ENCODE results near the gene GOLGA6L24.
"Not testable (repeated sequence)": the region's sequence is repeated elsewhere in the genome, so short reads cannot be mapped to it uniquely, and the experiment has no call there.

The GOLGA6L24 gene

DNA sequence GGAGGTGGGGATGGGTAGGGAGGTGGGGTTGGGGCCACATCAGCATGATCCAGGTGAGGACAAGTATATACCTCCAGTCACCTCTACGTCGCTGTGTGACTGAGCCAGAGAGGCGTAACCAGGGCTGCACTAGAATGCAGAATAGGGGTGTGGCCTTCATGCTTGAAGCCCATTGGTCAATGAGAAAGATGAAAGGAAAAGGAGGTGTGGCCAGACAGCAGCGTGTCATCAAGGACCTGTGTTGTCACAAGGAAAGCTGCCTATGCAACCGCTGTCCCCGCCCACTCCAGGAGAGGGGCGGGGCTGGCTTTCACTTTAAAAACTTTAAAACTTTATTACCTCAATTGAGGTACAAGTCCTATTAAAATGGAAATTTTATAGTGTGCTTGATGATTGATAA is at the start of gene GOLGA6L24:
TSS of gene GOLGA6L24 (minus strand) at position 101 of the 400 bp plus-strand sequence. CDS start at position 40, 61 bp downstream.
- not testable (repeated sequence) for DNase-seq (ENCODE audit: extremely low read depth, insufficient read length); H3K36me3 ChIP-seq (ENCODE audit: control insufficient read depth, insufficient read depth, low read length); H3K4me3 ChIP-seq (replicated peaks; ENCODE audit: low read depth, low read length); H3K27me3 ChIP-seq (replicated peaks; ENCODE audit: control insufficient read depth, insufficient read depth, low read length)

DNA sequence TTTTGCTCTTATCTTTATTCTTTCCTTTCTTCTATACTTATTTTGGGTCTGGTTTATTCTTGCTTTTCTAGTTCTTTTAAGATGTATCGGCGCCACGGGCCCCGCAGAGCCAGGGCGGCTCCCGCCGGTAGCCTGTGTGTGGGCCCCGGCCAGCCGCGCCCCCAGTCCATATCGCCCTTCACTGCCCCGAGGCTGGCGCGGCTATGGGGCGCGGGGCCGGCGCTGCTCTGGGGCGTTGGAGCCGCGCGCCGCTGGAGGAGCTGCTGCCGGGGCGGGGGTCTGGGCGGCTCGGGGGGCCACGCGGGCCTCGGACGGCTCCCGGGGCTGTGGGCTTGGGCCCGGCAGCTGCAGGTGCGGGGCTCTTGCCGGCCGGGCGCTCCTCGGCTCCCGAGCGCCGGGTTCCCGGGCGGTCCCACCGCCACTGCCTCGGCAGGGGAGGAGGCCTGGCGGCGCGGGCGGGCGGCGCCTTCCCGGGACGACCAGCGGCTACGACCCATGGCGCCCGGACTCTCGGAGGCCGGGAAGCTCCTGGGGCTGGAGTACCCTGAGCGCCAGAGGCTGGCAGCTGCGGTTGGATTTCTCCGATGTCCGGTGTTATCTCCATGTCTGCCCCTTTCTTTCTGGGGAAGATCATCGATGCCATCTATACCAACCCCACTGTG is 45.0 kb upstream of the GOLGA6L24 start:
- not testable (repeated sequence) for H3K4me3 ChIP-seq (replicated peaks; ENCODE audit: low read depth, low read length); H3K36me3 ChIP-seq (ENCODE audit: control insufficient read depth, insufficient read depth, low read length); H3K27me3 ChIP-seq (replicated peaks; ENCODE audit: control insufficient read depth, insufficient read depth, low read length); DNase-seq (ENCODE audit: extremely low read depth, insufficient read length)

DNA sequence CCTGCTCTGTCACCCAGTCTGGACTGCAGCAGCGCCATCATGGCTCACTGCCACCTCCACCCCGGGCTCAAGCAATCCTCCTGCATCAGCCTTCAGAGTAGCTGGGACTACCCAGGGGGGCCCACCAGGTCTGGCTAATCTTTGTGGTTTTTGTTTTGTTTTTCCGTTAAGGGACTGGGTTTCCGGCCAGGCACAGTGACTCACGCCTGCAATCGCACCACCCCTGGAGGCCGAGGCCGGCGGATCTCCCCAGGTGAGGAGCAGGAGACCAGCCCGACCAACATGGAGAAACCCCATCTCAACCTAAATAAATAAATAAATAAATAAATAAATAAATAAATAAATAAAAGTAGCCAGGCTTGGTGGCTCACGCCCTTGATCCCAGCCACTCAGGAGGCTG is 38.1 kb upstream of the GOLGA6L24 start:
- H3K4me3 ChIP-seq (replicated peaks; ENCODE audit: low read depth, low read length); DNase-seq (ENCODE audit: extremely low read depth, insufficient read length); H3K27me3 ChIP-seq (replicated peaks; ENCODE audit: control insufficient read depth, insufficient read depth, low read length); H3K36me3 ChIP-seq (ENCODE audit: control insufficient read depth, insufficient read depth, low read length): not testable (repeated sequence)

DNA sequence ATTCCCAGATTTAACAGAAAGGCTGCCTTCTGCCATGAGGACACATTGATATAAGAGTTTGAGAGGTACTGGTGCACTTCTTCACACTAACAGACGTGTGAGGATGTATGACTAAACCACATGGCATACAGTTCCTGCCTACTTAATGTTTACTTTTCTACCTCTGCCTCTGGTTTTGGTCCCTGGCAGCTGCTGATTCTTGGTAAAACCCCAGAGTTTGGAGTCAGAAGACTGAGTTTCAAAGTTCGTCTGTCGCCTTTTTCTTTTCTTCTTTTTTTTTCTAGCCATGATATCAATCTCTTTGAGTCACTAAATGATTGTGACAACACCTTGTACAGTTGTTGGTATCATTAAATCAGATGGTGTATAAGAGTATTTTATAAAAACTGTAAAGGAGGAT is 22.2 kb upstream of the GOLGA6L24 start:
- DNase-seq (ENCODE audit: extremely low read depth, insufficient read length); H3K36me3 ChIP-seq (ENCODE audit: control insufficient read depth, insufficient read depth, low read length); H3K27me3 ChIP-seq (replicated peaks; ENCODE audit: control insufficient read depth, insufficient read depth, low read length); H3K4me3 ChIP-seq (replicated peaks; ENCODE audit: low read depth, low read length): not testable (repeated sequence)

DNA sequence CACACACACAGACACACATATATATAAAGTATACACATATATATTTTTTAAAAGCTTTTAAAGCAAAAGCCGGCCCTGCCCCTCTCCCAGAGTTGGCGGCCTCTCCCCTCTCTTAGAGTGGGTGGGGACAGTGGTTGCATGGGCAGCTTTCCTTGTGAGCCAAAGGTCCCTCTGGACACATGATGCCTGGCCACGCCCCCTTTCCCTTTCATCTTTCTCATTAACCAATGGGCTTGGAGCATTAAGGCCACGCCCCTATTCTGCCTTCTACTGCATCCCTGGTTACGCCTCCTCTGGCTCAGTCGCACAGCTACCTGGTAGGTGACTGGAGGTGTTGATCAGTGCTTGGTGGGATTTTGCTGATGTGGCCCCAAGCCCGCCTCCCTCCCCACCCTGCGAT is 20.5 kb upstream of the GOLGA6L24 start, which contains the start of gene GOLGA8F:
TSS of gene GOLGA8F (plus strand) at position 301 of the 400 bp plus-strand sequence. CDS start at position 399, 98 bp downstream.
- H3K4me3 ChIP-seq (replicated peaks; ENCODE audit: low read depth, low read length); H3K27me3 ChIP-seq (replicated peaks; ENCODE audit: control insufficient read depth, insufficient read depth, low read length); H3K36me3 ChIP-seq (ENCODE audit: control insufficient read depth, insufficient read depth, low read length); DNase-seq (ENCODE audit: extremely low read depth, insufficient read length): not testable (repeated sequence)

- H3K4me3 ChIP-seq (replicated peaks; ENCODE audit: low read depth, low read length); H3K36me3 ChIP-seq (ENCODE audit: control insufficient read depth, insufficient read depth, low read length): not testable (repeated sequence)
These were observed 7.6 kb upstream of the GOLGA6L24 start for GRCh38 chr15:28365502-28365901.

DNA sequence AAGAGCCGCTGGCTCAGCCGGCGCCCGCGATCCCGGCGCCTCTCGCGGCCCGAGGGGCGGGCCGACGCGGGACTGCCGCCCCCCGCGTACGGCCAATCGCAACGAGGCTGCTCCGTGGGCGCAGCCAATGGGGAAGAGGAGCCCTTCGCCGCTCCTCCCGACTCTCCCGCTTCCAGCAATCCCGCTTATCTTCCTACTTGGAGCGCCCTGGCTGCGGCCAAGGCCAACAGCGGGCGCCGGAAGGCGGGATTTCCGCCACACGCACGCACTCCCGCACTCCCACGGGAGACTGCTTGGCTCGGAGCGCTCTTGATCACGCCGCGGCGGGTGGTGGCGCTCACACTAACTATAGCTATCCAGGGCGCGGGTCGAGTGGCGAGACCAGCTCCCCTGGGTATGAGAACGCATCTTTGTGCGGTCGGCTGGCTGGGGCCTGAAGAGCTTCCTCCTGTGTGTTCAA is 35.7 kb downstream of the GOLGA6L24 start, which contains the start of gene HERC2:
TSS of gene HERC2 (minus strand) at position 51 of the 460 bp plus-strand sequence. CDS start 746 bp downstream, outside the sequence.
- not testable (repeated sequence) for DNase-seq (ENCODE audit: extremely low read depth, insufficient read length); H3K27me3 ChIP-seq (replicated peaks; ENCODE audit: control insufficient read depth, insufficient read depth, low read length); H3K36me3 ChIP-seq (ENCODE audit: control insufficient read depth, insufficient read depth, low read length)
- H3K4me3 ChIP-seq (replicated peaks; ENCODE audit: low read depth, low read length), result peak within 1 kb of the TSS; percentile 45

More at GRCh38 chr15:28365502-28365901, 7.6 kb upstream of the GOLGA6L24 start:
- H3K27me3 ChIP-seq (replicated peaks; ENCODE audit: control insufficient read depth, insufficient read depth, low read length); DNase-seq (ENCODE audit: extremely low read depth, insufficient read length): not testable (repeated sequence)

GRCh38 chr15:28321358-28322078 is 36.4 kb downstream of the GOLGA6L24 start:
- H3K4me3 ChIP-seq (replicated peaks; ENCODE audit: low read depth, low read length), result peak overlapping the region; percentile 45
- not testable (repeated sequence) for H3K27me3 ChIP-seq (replicated peaks; ENCODE audit: control insufficient read depth, insufficient read depth, low read length); DNase-seq (ENCODE audit: extremely low read depth, insufficient read length); H3K36me3 ChIP-seq (ENCODE audit: control insufficient read depth, insufficient read depth, low read length)

GRCh38 chr15:28319725-28320124 is 38.2 kb downstream of the GOLGA6L24 start:
- H3K27me3 ChIP-seq (replicated peaks; ENCODE audit: control insufficient read depth, insufficient read depth, low read length); H3K36me3 ChIP-seq (ENCODE audit: control insufficient read depth, insufficient read depth, low read length); H3K4me3 ChIP-seq (replicated peaks; ENCODE audit: low read depth, low read length); DNase-seq (ENCODE audit: extremely low read depth, insufficient read length): not testable (repeated sequence)

DNA sequence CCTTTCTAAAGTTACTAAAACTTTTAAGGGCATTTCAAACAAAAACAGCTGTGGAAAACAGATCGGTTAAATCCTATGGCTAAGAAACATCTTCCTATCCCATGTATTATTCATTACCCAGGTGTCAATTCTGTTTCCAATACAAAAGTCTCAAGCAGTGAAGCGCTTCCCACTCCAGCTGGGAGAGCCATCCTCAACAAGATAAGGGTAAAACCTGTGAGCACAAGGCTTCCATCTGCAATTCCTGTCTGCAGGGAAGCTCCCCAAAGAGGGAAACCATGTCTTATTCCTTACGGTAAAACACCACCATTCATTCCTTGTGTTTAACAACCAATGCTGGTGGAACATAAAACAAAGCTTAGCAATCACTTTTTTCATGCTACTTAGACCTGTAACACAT is 39.1 kb downstream of the GOLGA6L24 start:
- H3K4me3 ChIP-seq (replicated peaks; ENCODE audit: low read depth, low read length); H3K27me3 ChIP-seq (replicated peaks; ENCODE audit: control insufficient read depth, insufficient read depth, low read length): not testable (repeated sequence)

GRCh38 chr15:28318122-28318521 is 39.8 kb downstream of the GOLGA6L24 start:
- not testable (repeated sequence) for H3K36me3 ChIP-seq (ENCODE audit: control insufficient read depth, insufficient read depth, low read length); H3K4me3 ChIP-seq (replicated peaks; ENCODE audit: low read depth, low read length); DNase-seq (ENCODE audit: extremely low read depth, insufficient read length); H3K27me3 ChIP-seq (replicated peaks; ENCODE audit: control insufficient read depth, insufficient read depth, low read length)

More for the DNA sequence above, 39.1 kb downstream of the GOLGA6L24 start:
- not testable (repeated sequence) for H3K36me3 ChIP-seq (ENCODE audit: control insufficient read depth, insufficient read depth, low read length); DNase-seq (ENCODE audit: extremely low read depth, insufficient read length)

DNA sequence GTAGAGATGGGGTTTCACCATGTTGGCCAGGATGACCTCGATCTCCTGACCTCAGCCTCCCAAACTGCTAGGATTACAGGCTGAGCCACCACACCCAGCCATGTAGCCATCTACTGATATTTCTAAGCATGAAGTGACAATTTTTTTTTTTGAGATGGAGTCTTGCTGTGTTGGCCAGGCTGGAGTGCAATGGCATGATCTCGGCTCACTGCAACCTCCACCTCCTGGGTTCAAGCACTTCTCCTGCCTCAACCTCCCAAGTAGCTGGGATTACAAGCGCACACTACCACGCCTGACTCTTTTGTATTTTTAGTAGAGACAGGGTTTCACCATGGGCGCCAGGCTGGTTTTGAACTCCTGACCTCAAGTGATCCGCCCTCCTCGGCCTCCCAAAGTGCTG is 40.9 kb downstream of the GOLGA6L24 start:
- DNase-seq (ENCODE audit: extremely low read depth, insufficient read length); H3K4me3 ChIP-seq (replicated peaks; ENCODE audit: low read depth, low read length); H3K27me3 ChIP-seq (replicated peaks; ENCODE audit: control insufficient read depth, insufficient read depth, low read length); H3K36me3 ChIP-seq (ENCODE audit: control insufficient read depth, insufficient read depth, low read length): not testable (repeated sequence)

- not testable (repeated sequence) for H3K27me3 ChIP-seq (replicated peaks; ENCODE audit: control insufficient read depth, insufficient read depth, low read length); DNase-seq (ENCODE audit: extremely low read depth, insufficient read length); H3K4me3 ChIP-seq (replicated peaks; ENCODE audit: low read depth, low read length); H3K36me3 ChIP-seq (ENCODE audit: control insufficient read depth, insufficient read depth, low read length)
These were observed 47.4 kb downstream of the GOLGA6L24 start for GRCh38 chr15:28310454-28310853.

GRCh38 chr15:28308718-28309117 is 49.2 kb downstream of the GOLGA6L24 start:
- H3K27me3 ChIP-seq (replicated peaks; ENCODE audit: control insufficient read depth, insufficient read depth, low read length); DNase-seq (ENCODE audit: extremely low read depth, insufficient read length); H3K4me3 ChIP-seq (replicated peaks; ENCODE audit: low read depth, low read length); H3K36me3 ChIP-seq (ENCODE audit: control insufficient read depth, insufficient read depth, low read length): not testable (repeated sequence)
